ENCODE measurements around the gene PRKCA. TPM values are rescaled to one million over a fixed set of nuclear protein-coding genes. Genes with fewer than 3 reads are reported as not detected.

Gene PRKCA
- total RNA-seq, 2 experiments from 2014 or later = 84.4 to 87.9 TPM

GRCh38 chr17:66663041-66663606 lies 360.7 kb downstream of the PRKCA start:
- H3K36me3 Mint-ChIP-seq (ENCODE audit: low read depth) = peaks cover 53% of the 10 kb centered on the region
- ChIA-PET POLR2A (interaction anchor here (0.8 kb wide), 1 partner anchor 811 kb away, joined by 3 read pairs; no protein-coding TSS in a partner anchor), CTCF (no interaction called here)
- no peaks in the 10 kb centered on the region for H3K27me3 Mint-ChIP-seq
- DNase-seq (no peak), ATAC-seq (no peak)
- H3K4me1 Mint-ChIP-seq (ENCODE audit: low read depth) = peaks cover 51% of the 10 kb centered on the region
- no peak overlapping the region for H3K27ac Mint-ChIP-seq
- intact Hi-C loops (cut with micrococcal nuclease) = no loop called here
- H3K9me3 Mint-ChIP-seq = no peaks in the 10 kb centered on the region
- no peak for TF ChIP-seq CTCF (IDR thresholded peaks at IDR 0.05)
- no peak overlapping the region for H3K4me3 Mint-ChIP-seq

- ChIA-PET CTCF (no interaction called here), POLR2A (no interaction called here)
- H3K36me3 Mint-ChIP-seq (ENCODE audit: low read depth) = peaks cover 49% of the 10 kb centered on the region
- H3K27ac Mint-ChIP-seq = no peak overlapping the region
- no peak overlapping the region for H3K4me3 Mint-ChIP-seq
- no peak for ATAC-seq
- no peak for DNase-seq
- H3K9me3 Mint-ChIP-seq = no peaks in the 10 kb centered on the region
- TF ChIP-seq CTCF (IDR thresholded peaks at IDR 0.05) = no peak
- H3K27me3 Mint-ChIP-seq = no peaks in the 10 kb centered on the region
- peaks cover 62% of the 10 kb centered on the region for H3K4me1 Mint-ChIP-seq (ENCODE audit: low read depth)
- intact Hi-C loops (cut with micrococcal nuclease) = no loop called here
These were observed 361.9 kb downstream of the PRKCA start for GRCh38 chr17:66664336-66664735.

- Mint-ChIP-seq H3K9me3 (no peaks in the 10 kb centered on the region), H3K4me3 (no peak overlapping the region), H3K36me3 (ENCODE audit: low read depth) (peaks cover 46% of the 10 kb centered on the region), H3K4me1 (ENCODE audit: low read depth) (peaks cover 66% of the 10 kb centered on the region), H3K27ac (no peak overlapping the region), H3K27me3 (no peaks in the 10 kb centered on the region)
- POLR2A ChIA-PET = interaction anchor here (0.6 kb wide), 1 partner anchor 9 kb away, joined by 3 read pairs; no protein-coding TSS in a partner anchor
- DNase-seq (no peak), ATAC-seq (no peak)
- no peak for TF ChIP-seq CTCF (IDR thresholded peaks at IDR 0.05)
- CTCF ChIA-PET = no interaction called here
- intact Hi-C loops (cut with micrococcal nuclease) = no loop called here
These were observed 362.8 kb downstream of the PRKCA start for GRCh38 chr17:66665194-66665593.

- TF ChIP-seq CTCF (IDR thresholded peaks at IDR 0.05) = no peak
- Mint-ChIP-seq H3K36me3 (ENCODE audit: low read depth) (peaks cover 41% of the 10 kb centered on the region), H3K27ac (peak overlapping the region; percentile 88), H3K27me3 (no peaks in the 10 kb centered on the region), H3K9me3 (no peaks in the 10 kb centered on the region), H3K4me1 (ENCODE audit: low read depth) (peaks cover 68% of the 10 kb centered on the region), H3K4me3 (peak overlapping the region; percentile 40)
- intact Hi-C loops (cut with micrococcal nuclease) = no loop called here
- ATAC-seq = peak; percentile 59
- DNase-seq = no peak
- ChIA-PET CTCF (no interaction called here), POLR2A (interaction anchor here (1.8 kb wide), 1 partner anchor 34 kb away, joined by 4 read pairs; no protein-coding TSS in a partner anchor)
These were observed 364.7 kb downstream of the PRKCA start for GRCh38 chr17:66667090-66667489.

- DNase-seq = peak; percentile 89
These were observed 365.1 kb downstream of the PRKCA start for GRCh38 chr17:66667491-66668030.

More at GRCh38 chr17:66667491-66668030, 365.1 kb downstream of the PRKCA start:
- peak overlapping the region; percentile 40 for H3K4me3 Mint-ChIP-seq
- peak; percentile 88 for ATAC-seq
- intact Hi-C loops (cut with micrococcal nuclease) = no loop called here
- H3K9me3 Mint-ChIP-seq = no peaks in the 10 kb centered on the region
- TF ChIP-seq CTCF (IDR thresholded peaks at IDR 0.05) = no peak
- H3K36me3 Mint-ChIP-seq (ENCODE audit: low read depth) = peaks cover 38% of the 10 kb centered on the region
- ChIA-PET CTCF (no interaction called here), POLR2A (interaction anchor here (1.8 kb wide), 1 partner anchor 34 kb away, joined by 4 read pairs; no protein-coding TSS in a partner anchor)
- peak overlapping the region; percentile 88 for H3K27ac Mint-ChIP-seq
- peaks cover 73% of the 10 kb centered on the region for H3K4me1 Mint-ChIP-seq (ENCODE audit: low read depth)
- no peaks in the 10 kb centered on the region for H3K27me3 Mint-ChIP-seq
